ENCODE results near the gene DENND4A.
A peak's percentile ranks its signal among the peaks of the same experiment; 100 is the strongest.

GRCh38 chr15:65832549-65833364, 40.7 kb upstream of the DENND4A start:
- TF ChIP-seq ELF4 (IDR thresholded peaks at IDR 0.05) (0 out of 2 replicates have a peak, but pooled peaks have one; percentile 27), TARDBP (IDR thresholded peaks at IDR 0.05) (no peak), SP1 (IDR thresholded peaks at IDR 0.05) (no peak), FOXM1 (IDR thresholded peaks at IDR 0.05; ENCODE audit: borderline replicate concordance) (no peak), FOXA1 (IDR thresholded peaks at IDR 0.05) (peak; percentile 90), NFRKB (IDR thresholded peaks at IDR 0.05) (no peak), PKNOX1 (IDR thresholded peaks at IDR 0.05) (peak; percentile 94)
